HG03280 (cell line): ENCODE results near the gene DAGLB.
"Not testable (repeated sequence)": the region's sequence is repeated elsewhere in the genome, so short reads cannot be mapped to it uniquely, and the experiment has no call there.

Source experiments
- ATAC-seq: cut with Tn5 transposase; IDR thresholded peaks from one replicate; pipeline ENCODE4 v1.9.1; 2021; ENCODE audit warnings: mild to moderate bottlenecking, moderate library complexity; ENCODE audit not compliant: unreplicated experiment

The DAGLB gene

GRCh38 chr7:6447581-6448199 is at the start of gene DAGLB:
TSS of gene DAGLB (minus strand) at chr7:6447954. CDS start at chr7:6447842, 112 bp downstream.
- peak; percentile 90 for ATAC-seq

GRCh38 chr7:6497637-6497905 is 49.8 kb upstream of the DAGLB start:
- ATAC-seq: no peak

GRCh38 chr7:6496842-6497636 is 49.3 kb upstream of the DAGLB start:
- ATAC-seq: no peak

GRCh38 chr7:6495597-6496262 is 48.0 kb upstream of the DAGLB start:
- ATAC-seq: no peak

- no peak for ATAC-seq
Measured at GRCh38 chr7:6494365-6494764, 46.6 kb upstream of the DAGLB start.

GRCh38 chr7:6491194-6491593 is 43.4 kb upstream of the DAGLB start:
- no peak for ATAC-seq

GRCh38 chr7:6489612-6490011 is 41.9 kb upstream of the DAGLB start:
- no peak for ATAC-seq

- no peak for ATAC-seq
Measured at GRCh38 chr7:6487184-6487545, 39.4 kb upstream of the DAGLB start.

GRCh38 chr7:6486438-6487183 is 38.9 kb upstream of the DAGLB start:
- no peak for ATAC-seq

- ATAC-seq: peak; percentile 5
Measured at GRCh38 chr7:6482743-6483119, 35.0 kb upstream of the DAGLB start.

GRCh38 chr7:6482307-6482706 is 34.6 kb upstream of the DAGLB start:
- ATAC-seq: no peak

GRCh38 chr7:6481445-6481844 is 33.7 kb upstream of the DAGLB start:
- no peak for ATAC-seq

- ATAC-seq: no peak
Measured at GRCh38 chr7:6480323-6480660, 32.5 kb upstream of the DAGLB start.

- no peak for ATAC-seq
Measured at GRCh38 chr7:6479067-6479466, 31.3 kb upstream of the DAGLB start.

GRCh38 chr7:6478186-6478585 is 30.4 kb upstream of the DAGLB start:
- ATAC-seq: no peak

GRCh38 chr7:6477318-6477660 is 29.5 kb upstream of the DAGLB start:
- no peak for ATAC-seq

- no peak for ATAC-seq
Measured at GRCh38 chr7:6476596-6477317, 29.0 kb upstream of the DAGLB start.

- peak; percentile 36 for ATAC-seq
Measured at GRCh38 chr7:6475433-6476186, 27.9 kb upstream of the DAGLB start.

GRCh38 chr7:6465862-6466261 is 18.1 kb upstream of the DAGLB start:
- no peak for ATAC-seq

GRCh38 chr7:6463609-6464008 is 15.9 kb upstream of the DAGLB start:
- ATAC-seq: not testable (repeated sequence)
